H1 (cell line): ENCODE measurements around the gene OSM. TPM values are rescaled to one million over a fixed set of nuclear protein-coding genes. Genes with fewer than 3 reads are reported as not detected.

Experiments used
- CTCF ChIA-PET: fragments of 300-600 bp; sonication (Branson Sonifier 250); formaldehyde crosslinking; loops from one replicate; lab custom pipeline; 2021; ENCODE audit not compliant: partially characterized antibody; lab: Charles Lee
- POLR2A ChIA-PET: fragments of 300-600 bp; sonication (Branson Sonifier 250); formaldehyde crosslinking; loops from one replicate; lab custom pipeline; 2021; ENCODE audit warnings: inconsistent platforms; ENCODE audit not compliant: partially characterized antibody; lab: Charles Lee
- DNase-seq, 2 experiments: peaks; one replicate each; pipeline versions ENCODE4 v3.0.0 to v3.0.0-alpha.2; 2010 to 2022; ENCODE audit warnings: low spot score in 2 of 2, low read depth in 1 of 2, mixed read lengths in 1 of 2
- FAIRE-seq: peaks from 2 replicates; lab custom pipeline; 2011; peaks lifted over from hg19 to GRCh38; lab: Jason Lieb, UNC
- H2AFZ ChIP-seq: 2 replicates; pipeline ENCODE4 v1.8.1; 2012; ENCODE audit warnings: low read length, inconsistent platforms
- H2AK5ac ChIP-seq: 2 replicates; pipeline ENCODE4 v1.6.1; 2013; ENCODE audit warnings: low read depth, low read length
- H2BK120ac ChIP-seq: replicated peaks from 2 replicates; pipeline ENCODE3; 2013; ENCODE audit warnings: low read depth, low read length, inconsistent platforms
- H2BK12ac ChIP-seq: 2 replicates; pipeline ENCODE4 v1.6.1; 2013; ENCODE audit warnings: low read depth, low read length
- H2BK15ac ChIP-seq: 2 replicates; pipeline ENCODE4 v1.6.1; 2013; ENCODE audit warnings: low read length
- H2BK20ac ChIP-seq: 2 replicates; pipeline ENCODE4 v1.6.1; 2013; ENCODE audit warnings: low read length
- H2BK5ac ChIP-seq: 2 replicates; pipeline ENCODE4 v1.6.1; 2013; ENCODE audit warnings: low read depth, low read length
- H3K14ac ChIP-seq: 2 replicates; pipeline ENCODE4 v1.6.1; 2013; ENCODE audit warnings: inconsistent platforms; ENCODE audit not compliant: insufficient read length
- H3K18ac ChIP-seq: 2 replicates; pipeline ENCODE4 v1.6.1; 2013; ENCODE audit warnings: low read length; ENCODE audit errors: extremely low read depth
- H3K23ac ChIP-seq: 2 replicates; pipeline ENCODE4 v1.6.1; 2013; ENCODE audit warnings: inconsistent platforms; ENCODE audit not compliant: insufficient read length
- H3K23me2 ChIP-seq: 2 replicates; pipeline ENCODE4 v1.6.1; 2013; ENCODE audit warnings: low read depth, low read length
- H3K27ac ChIP-seq: 2 replicates; pipeline ENCODE4 v1.6.1; 2011; ENCODE audit warnings: low read depth, low read length, inconsistent platforms
- H3K27me3 ChIP-seq, 4 experiments: replicated peaks in 1 of 4; 1 replicate in 1 of 4; 2 replicates in 3 of 4; pipeline versions ENCODE4 v1.6.1 to v1.8.1; 2011 to 2013; ENCODE audit warnings: low read length in 3 of 4, mild to moderate bottlenecking in 3 of 4, inconsistent platforms in 2 of 4, mixed read lengths in 2 of 4, moderate library complexity in 1 of 4; ENCODE audit not compliant: control insufficient read depth in 3 of 4, insufficient read depth in 3 of 4; ENCODE audit errors: extremely low read depth in 1 of 4
- H3K36me3 ChIP-seq, 4 experiments: 2 replicates each; pipeline versions ENCODE4 v1.6.1 to v1.8.1; 2011 to 2013; ENCODE audit warnings: mild to moderate bottlenecking in 4 of 4, low read length in 3 of 4, moderate library complexity in 2 of 4, control low read depth in 1 of 4, inconsistent platforms in 1 of 4; ENCODE audit not compliant: insufficient read depth in 4 of 4, control insufficient read depth in 2 of 4
- H3K4ac ChIP-seq: replicated peaks from 2 replicates; pipeline ENCODE3; 2013; ENCODE audit warnings: low read length, low read depth, mixed read lengths, inconsistent platforms; ENCODE audit not compliant: insufficient read length
- H3K4me1 ChIP-seq, 4 experiments: replicated peaks in 1 of 4; 1 replicate in 1 of 4; 2 replicates in 3 of 4; pipeline versions ENCODE4 v1.6.1 to v1.8.1; 2011 to 2013; ENCODE audit warnings: low read length in 3 of 4, inconsistent platforms in 2 of 4, mixed read lengths in 1 of 4; ENCODE audit not compliant: insufficient read depth in 4 of 4, control insufficient read depth in 3 of 4
- H3K4me2 ChIP-seq, 2 experiments: 2 replicates each; pipeline versions ENCODE4 v1.6.1 to v1.8.1; 2011 to 2013; ENCODE audit warnings: low read depth in 2 of 2, low read length in 2 of 2, control low read depth in 1 of 2, inconsistent platforms in 1 of 2, mild to moderate bottlenecking in 1 of 2; ENCODE audit not compliant: insufficient read depth in 1 of 2
- H3K4me3 ChIP-seq, 4 experiments: fragments of 200-600, 300-600 bp in 1 of 4; sonication (generic), shearing (Covaris generic), sonication (Bioruptor Twin) in 1 of 4; 2 replicates each; pipeline versions ENCODE4 v1.5.1 to v1.8.1; 2011 to 2016; ENCODE audit warnings: low read length in 4 of 4, low read depth in 3 of 4, control low read depth in 2 of 4, inconsistent platforms in 2 of 4, mild to moderate bottlenecking in 2 of 4, mixed read lengths in 1 of 4, moderate library complexity in 1 of 4; ENCODE audit not compliant: insufficient read depth in 2 of 4; ENCODE audit errors: extremely low read depth in 1 of 4
- H3K56ac ChIP-seq: replicated peaks from 2 replicates; pipeline ENCODE3; 2013; ENCODE audit warnings: low read depth, mild to moderate bottlenecking, mixed read lengths, low read length, inconsistent platforms; ENCODE audit not compliant: insufficient read length
- H3K79me1 ChIP-seq: 2 replicates; pipeline ENCODE4 v1.6.1; 2013; ENCODE audit warnings: low read depth, low read length, control low read depth
- H3K79me2 ChIP-seq, 2 experiments: 2 replicates each; pipeline versions ENCODE4 v1.6.1 to v1.8.1; 2012 to 2013; ENCODE audit warnings: low read length in 2 of 2, mild to moderate bottlenecking in 2 of 2, inconsistent platforms in 1 of 2; ENCODE audit not compliant: insufficient read depth in 2 of 2, control insufficient read depth in 1 of 2
- H3K9ac ChIP-seq, 4 experiments: replicated peaks in 1 of 4; 1 replicate in 1 of 4; 2 replicates in 3 of 4; pipeline versions ENCODE4 v1.6.1 to v1.8.1; 2011 to 2013; ENCODE audit warnings: low read depth in 3 of 4, low read length in 3 of 4, control low read depth in 2 of 4, mild to moderate bottlenecking in 2 of 4, moderate library complexity in 2 of 4, inconsistent platforms in 1 of 4; ENCODE audit errors: extremely low read depth in 1 of 4
- H3K9me3 ChIP-seq, 2 experiments: 2 replicates each; pipeline versions ENCODE4 v1.6.1 to v1.8.1; 2012 to 2013; ENCODE audit warnings: mild to moderate bottlenecking in 2 of 2, moderate library complexity in 2 of 2, control low read depth in 1 of 2, inconsistent platforms in 1 of 2, low read depth in 1 of 2, low read length in 1 of 2, mixed read lengths in 1 of 2; ENCODE audit not compliant: insufficient read depth in 2 of 2
- H4K20me1 ChIP-seq, 2 experiments: replicated peaks in 1 of 2; 2 replicates each; pipeline versions ENCODE3 to v1.8.1; 2011 to 2013; ENCODE audit warnings: inconsistent platforms in 2 of 2, low read length in 2 of 2, mild to moderate bottlenecking in 1 of 2; ENCODE audit not compliant: insufficient read depth in 2 of 2, control insufficient read depth in 1 of 2
- H4K5ac ChIP-seq: 2 replicates; pipeline ENCODE4 v1.6.1; 2013; ENCODE audit warnings: low read length, low read depth, mixed read lengths, inconsistent platforms; ENCODE audit not compliant: insufficient read length
- H4K8ac ChIP-seq: 2 replicates; pipeline ENCODE4 v1.8.0; 2013; ENCODE audit warnings: mild to moderate bottlenecking, moderate library complexity, low read length, inconsistent platforms; ENCODE audit not compliant: insufficient read depth; ENCODE audit errors: extremely low read depth
- H4K91ac ChIP-seq: replicated peaks from 2 replicates; pipeline ENCODE3; 2013; ENCODE audit warnings: low read length, mixed read lengths, inconsistent platforms; ENCODE audit not compliant: insufficient read length
- ASH2L ChIP-seq: fragments of 200-600, 300-600 bp; sonication (generic); IDR thresholded peaks from one replicate; pipeline ENCODE4 v1.7.1; 2017; ENCODE audit warnings: low read length
- CBX8 ChIP-seq: fragments of 300-800, 300-1000 bp; sonication (generic); IDR thresholded peaks from 2 replicates; pipeline ENCODE4 v1.7.1; 2016; ENCODE audit warnings: low read depth, low read length, borderline replicate concordance
- CREB1 ChIP-seq: IDR thresholded peaks from 2 replicates; pipeline ENCODE4 v1.6.1; 2012; ENCODE audit warnings: inconsistent platforms
- EP300 ChIP-seq, 2 experiments: IDR thresholded peaks; 1 replicate in 1 of 2; 2 replicates in 1 of 2; pipeline ENCODE4 v1.6.1; 2011 to 2012; ENCODE audit warnings: low read depth in 2 of 2, low read length in 2 of 2, mild to moderate bottlenecking in 2 of 2, borderline replicate concordance in 1 of 2, inconsistent platforms in 1 of 2, moderate library complexity in 1 of 2
- EZH2 ChIP-seq: fragments of 200-600 bp; sonication (generic); IDR thresholded peaks from 2 replicates; pipeline ENCODE4 v1.7.1; 2012; ENCODE audit warnings: low read depth, mild to moderate bottlenecking, moderate library complexity, low read length, inconsistent platforms; ENCODE audit not compliant: severe bottlenecking
- FOSL1 ChIP-seq: IDR thresholded peaks from 2 replicates; pipeline ENCODE4 v1.6.1; 2011; ENCODE audit warnings: mild to moderate bottlenecking, low read depth, low read length, moderate library complexity; ENCODE audit not compliant: insufficient read depth
- MAFK ChIP-seq: IDR thresholded peaks from 2 replicates; pipeline ENCODE4 v1.6.1; 2012; ENCODE audit warnings: low read depth, mild to moderate bottlenecking, improper control_type of control experiment, low read length
- NANOG ChIP-seq: IDR thresholded peaks from 2 replicates; pipeline ENCODE4 v1.6.1; 2011; ENCODE audit warnings: low read length, low read depth, mild to moderate bottlenecking, inconsistent platforms; ENCODE audit not compliant: insufficient read depth, poor library complexity, severe bottlenecking
- POLR2AphosphoS5 ChIP-seq: IDR thresholded peaks from 2 replicates; pipeline ENCODE4 v1.6.1; 2011; ENCODE audit warnings: low read depth, low read length
- POU5F1 ChIP-seq: IDR thresholded peaks from 2 replicates; pipeline ENCODE4 v1.6.1; 2011; ENCODE audit warnings: low read depth, mild to moderate bottlenecking, low read length, moderate library complexity
- RFX5 ChIP-seq: IDR thresholded peaks from 2 replicates; pipeline ENCODE4 v1.6.1; 2011; ENCODE audit warnings: low read depth, low read length, improper control_type of control experiment, borderline replicate concordance
- SIX5 ChIP-seq: IDR thresholded peaks from 2 replicates; pipeline ENCODE4 v1.6.1; 2011; ENCODE audit warnings: mild to moderate bottlenecking, low read depth, low read length
- TAF1 ChIP-seq: IDR thresholded peaks from 2 replicates; pipeline ENCODE4 v1.6.1; 2011; ENCODE audit warnings: mild to moderate bottlenecking, low read depth, low read length
- TCF12 ChIP-seq: IDR thresholded peaks from 2 replicates; pipeline ENCODE4 v1.6.1; 2011; ENCODE audit warnings: low read depth, mild to moderate bottlenecking, low read length
- YY1 ChIP-seq: IDR thresholded peaks from 2 replicates; pipeline ENCODE4 v1.6.1; 2011; ENCODE audit warnings: low read depth, mild to moderate bottlenecking, low read length
- WGBS, 2 experiments: shearing (Covaris generic) in 1 of 2; methylation state at CpG; one replicate each; pipeline versions ENCODE4 v1.1.6 to v1.1.7; 2013 to 2015; ENCODE audit warnings: low lambda C conversion rate in 2 of 2, mixed read lengths in 2 of 2, inconsistent platforms in 1 of 2, low coverage in 1 of 2, missing lambda C conversion rate in 1 of 2; ENCODE audit not compliant: insufficient replicate concordance in 2 of 2, insufficient coverage in 1 of 2, insufficient read length in 1 of 2; ENCODE audit errors: extremely low coverage in 1 of 2, missing lambda C conversion rate in 1 of 2; 5-methylcytosine and 5-hydroxymethylcytosine counted together
- polyA plus RNA-seq, 7 experiments: library from polyadenylated mRNA; depleted of rRNA in 3 of 7; stranded (reverse) in 5 of 7; unstranded in 2 of 7; fragments of >200 nt in 5 of 7; fragments of 200-250 nt in 2 of 7; gene quantifications; 1 replicate in 5 of 7; 2 replicates in 1 of 7; 4 replicates in 1 of 7; pipeline versions ENCODE4 v1.2.1 to v1.2.3, GENCODE V29; 2011 to 2013; ENCODE audit warnings: missing spikeins in 2 of 7, mixed read lengths in 2 of 7
- total RNA-seq: library from RNA; stranded (reverse); fragmentation: NEBNext Ultra II Directional; extraction: Animal tissue kit (Norgen Biotek cat#: 25700); gene quantifications from 2 replicates; pipeline ENCODE4 v1.2.1, GENCODE V29; 2021

Gene OSM
- total and polyA plus RNA-seq, 2 of the 8 experiments (the other 6 are each of a cell fraction or from before 2014, with no cell fraction given): not detected

DNA sequence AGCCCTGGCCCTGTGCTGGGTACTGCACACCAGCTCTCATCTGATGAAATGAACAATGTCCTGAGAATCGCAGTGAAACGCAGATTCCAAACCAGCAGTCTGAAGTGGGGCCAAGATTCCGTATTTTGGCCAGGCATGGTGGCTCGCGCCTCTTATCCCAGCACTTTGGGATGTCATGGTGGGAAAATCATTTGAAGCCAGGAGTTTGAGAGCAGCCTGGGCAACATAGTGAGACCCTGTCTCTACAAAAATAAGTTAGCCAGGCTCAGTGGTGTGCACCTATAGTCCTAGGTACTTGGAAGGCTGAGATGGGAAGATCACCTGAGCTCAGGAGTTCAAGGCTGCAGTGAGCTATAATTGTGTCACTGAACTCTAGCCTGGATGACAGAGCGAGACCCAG lies 33.1 kb downstream of the OSM start:
- no peak overlapping the region for H3K14ac ChIP-seq
- H3K56ac ChIP-seq: no peak overlapping the region
- H3K36me3 ChIP-seq: no peaks in the 10 kb centered on the region
- H3K79me2 ChIP-seq: no peaks in the 10 kb centered on the region
- H3K27me3 ChIP-seq: no peaks in the 10 kb centered on the region
- no peak overlapping the region for H2BK15ac ChIP-seq
- peak overlapping the region; percentile 77; the same call in 1 of the 2 replicates for H2BK12ac ChIP-seq
- H3K4me1 ChIP-seq: peaks cover 12 to 31% (median 18%) of the 10 kb centered on the region in 4 experiments
- H3K9me3 ChIP-seq: no peaks in the 10 kb centered on the region
- no peak overlapping the region for H3K9ac ChIP-seq
- no peaks in the 10 kb centered on the region for H4K20me1 ChIP-seq
- H4K8ac ChIP-seq: no peak overlapping the region
- DNase-seq: no peak
- no peak overlapping the region for H4K5ac ChIP-seq
- WGBS, 2 experiments: 89% methylated on average over 6 of the region's 6 CpGs; no CpG with 5 or more reads in 1 of the 2 experiments
- no peak for FAIRE-seq
- H2BK20ac ChIP-seq: 0 out of 2 replicates have a peak overlapping the region, but pooled peaks have one; percentile 67
- H3K27ac ChIP-seq: no peak overlapping the region
- POLR2A ChIA-PET: interaction anchor here (1.0 to 1.4 kb wide), 3 partner anchors 10 to 35 kb away, joined by 3 read pairs; no protein-coding TSS in a partner anchor
- H3K4me3 ChIP-seq: no peak overlapping the region
- no peak overlapping the region for H2AK5ac ChIP-seq
- H3K23me2 ChIP-seq: no peaks in the 10 kb centered on the region
- H2BK120ac ChIP-seq: no peak overlapping the region
- CTCF ChIA-PET: interaction anchor here (0.8 to 3.9 kb wide), 4 partner anchors 22 to 544 kb away, joined by 3 to 15 read pairs (median 4); no protein-coding TSS in a partner anchor
- no peak overlapping the region for H2BK5ac ChIP-seq
- no peak overlapping the region for H3K18ac ChIP-seq
- H3K79me1 ChIP-seq: no peaks in the 10 kb centered on the region
- no peak overlapping the region for H3K4me2 ChIP-seq
- H3K4ac ChIP-seq: no peak overlapping the region
- no peak overlapping the region for H2AFZ ChIP-seq
- no peak overlapping the region for H3K23ac ChIP-seq
- H4K91ac ChIP-seq: no peak overlapping the region
- no peak for TF ChIP-seq NANOG
- no peak for TF ChIP-seq CBX8
- no peak for TF ChIP-seq EZH2
- no peak for TF ChIP-seq CREB1
- no peak for TF ChIP-seq TAF1
- no peak for TF ChIP-seq SIX5
- TF ChIP-seq FOSL1: no peak
- no peak for TF ChIP-seq YY1
- no peak for TF ChIP-seq ASH2L
- TF ChIP-seq POU5F1: no peak
- no peak for TF ChIP-seq EP300 (IDR thresholded peaks at IDR 0.05; ENCODE audit: borderline replicate concordance in 1 of 2, low read depth in 2 of 2, low read length in 2 of 2)
- TF ChIP-seq POLR2AphosphoS5: no peak
- no peak for TF ChIP-seq TCF12
- TF ChIP-seq RFX5: no peak
- TF ChIP-seq MAFK: no peak
